SU-DHL-6 (cell line): Measurements from ENCODE around the gene EDAR.

Experiments
- CTCF ChIP-seq: fragments of 200-600 bp; sonication (generic); IDR thresholded peaks from one replicate; pipeline ENCODE4 v1.5.1; 2017; ENCODE audit warnings: antibody characterized with exemption, mild to moderate bottlenecking, low read length, moderate library complexity; ENCODE audit not compliant: insufficient read depth, poor library complexity, severe bottlenecking
- EZH2phosphoT487 ChIP-seq: fragments of 200-600 bp; sonication (generic), shearing (Covaris generic); conservative IDR thresholded peaks from 2 replicates; pipeline ENCODE4 v1.6.1; 2018; ENCODE audit warnings: mild to moderate bottlenecking, antibody characterized with exemption, low read length, moderate library complexity, mixed read lengths

- TF ChIP-seq CTCF (no peak), EZH2phosphoT487 (no peak)
Observed at GRCh38 chr2:108907822-108908712, 81.0 kb downstream of the EDAR start.
